Liver (tissue), 9 donors: Measurements from ENCODE around the gene DGKQ. TPM values are rescaled to one million over a fixed set of nuclear protein-coding genes. Genes with fewer than 3 reads are reported as not detected.
"Not testable (repeated sequence)": the region's sequence is repeated elsewhere in the genome, so short reads cannot be mapped to it uniquely, and the experiment has no call there.

Experiments
- DNase-seq: peaks from one replicate; pipeline ENCODE4 v3.0.0-alpha.2; 2017; ENCODE audit warnings: low spot score
- H3K27ac ChIP-seq, 2 donors: one replicate each; pipeline ENCODE4 v1.7.0; 2013; ENCODE audit warnings: inconsistent platforms in 2 of 2, low read length in 2 of 2, control low read depth in 1 of 2, low read depth in 1 of 2, mild to moderate bottlenecking in 1 of 2
- H3K27me3 ChIP-seq, 4 donors: one replicate each; pipeline versions ENCODE4 v1.6.1 to v1.7.0; 2013; ENCODE audit warnings: low read length in 3 of 4, inconsistent platforms in 1 of 4, mild to moderate bottlenecking in 1 of 4, moderate library complexity in 1 of 4; ENCODE audit not compliant: control insufficient read depth in 4 of 4, insufficient read depth in 4 of 4
- H3K36me3 ChIP-seq, 4 donors: one replicate each; pipeline versions ENCODE4 v1.6.1 to v1.7.0; 2013; ENCODE audit warnings: low read length in 3 of 4, mild to moderate bottlenecking in 3 of 4, low read depth in 1 of 4, moderate library complexity in 1 of 4; ENCODE audit not compliant: control insufficient read depth in 4 of 4, insufficient read depth in 3 of 4
- H3K4me1 ChIP-seq, 4 donors: one replicate each; pipeline versions ENCODE4 v1.6.1 to v1.7.0; 2013; ENCODE audit warnings: low read length in 3 of 4, mild to moderate bottlenecking in 3 of 4, moderate library complexity in 1 of 4; ENCODE audit not compliant: control insufficient read depth in 4 of 4, insufficient read depth in 4 of 4
- H3K4me3 ChIP-seq, 3 donors: one replicate each; pipeline versions ENCODE4 v1.6.1 to v1.7.0; 2013; ENCODE audit warnings: low read length in 3 of 3, control low read depth in 1 of 3, low read depth in 1 of 3, mild to moderate bottlenecking in 1 of 3
- H3K9ac ChIP-seq, 2 donors: one replicate each; pipeline ENCODE4 v1.7.0; 2013; ENCODE audit warnings: low read length in 2 of 2, mild to moderate bottlenecking in 2 of 2, moderate library complexity in 2 of 2, control low read depth in 1 of 2, low read depth in 1 of 2
- H3K9me3 ChIP-seq, 4 donors: one replicate each; pipeline versions ENCODE4 v1.6.1 to v1.7.0; 2013; ENCODE audit warnings: low read length in 3 of 4; ENCODE audit not compliant: control insufficient read depth in 4 of 4
- ATF3 ChIP-seq: IDR thresholded peaks from 2 replicates; pipeline ENCODE4 v1.6.1; 2016; ENCODE audit warnings: antibody characterized with exemption
- CTCF ChIP-seq: fragments of 150-350 bp; IDR thresholded peaks from 2 replicates; pipeline ENCODE4 v1.5.1; 2017; ENCODE audit warnings: improper control_type of control experiment, low read depth, low read length; ENCODE audit not compliant: missing input control
- EGR1 ChIP-seq, 2 donors: IDR thresholded peaks; 2 replicates each; pipeline ENCODE4 v1.6.1; 2016 to 2018; ENCODE audit warnings: antibody characterized with exemption in 2 of 2, low read depth in 2 of 2
- FOXA1 ChIP-seq: IDR thresholded peaks from 2 replicates; pipeline ENCODE4 v1.6.1; 2016; ENCODE audit warnings: antibody characterized with exemption
- FOXA2 ChIP-seq: IDR thresholded peaks from 2 replicates; pipeline ENCODE4 v1.6.1; 2016; ENCODE audit warnings: antibody characterized with exemption
- GABPA ChIP-seq, 2 donors: IDR thresholded peaks in 1 of 2; conservative IDR thresholded peaks in 1 of 2; 2 replicates each; pipeline ENCODE4 v1.6.1; 2016; ENCODE audit warnings: antibody characterized with exemption in 2 of 2, mild to moderate bottlenecking in 1 of 2, moderate library complexity in 1 of 2
- HNF4A ChIP-seq, 2 donors: conservative IDR thresholded peaks; 2 replicates each; pipeline ENCODE4 v1.6.1; 2016; ENCODE audit warnings: antibody characterized with exemption in 2 of 2, mild to moderate bottlenecking in 2 of 2
- HNF4G ChIP-seq: IDR thresholded peaks from 2 replicates; pipeline ENCODE4 v1.6.1; 2016; ENCODE audit warnings: antibody characterized with exemption
- JUND ChIP-seq, 2 donors: IDR thresholded peaks; 2 replicates each; pipeline ENCODE4 v1.6.1; 2016; ENCODE audit warnings: antibody characterized with exemption in 2 of 2
- MAX ChIP-seq: IDR thresholded peaks from 2 replicates; pipeline ENCODE4 v1.6.1; 2016; ENCODE audit warnings: antibody characterized with exemption
- NR2F2 ChIP-seq: IDR thresholded peaks from 2 replicates; pipeline ENCODE4 v1.6.1; 2016; ENCODE audit warnings: antibody characterized with exemption
- REST ChIP-seq: IDR thresholded peaks from 2 replicates; pipeline ENCODE4 v1.6.1; 2016; ENCODE audit warnings: antibody characterized with exemption, mild to moderate bottlenecking
- RXRA ChIP-seq, 2 donors: IDR thresholded peaks; 2 replicates each; pipeline ENCODE4 v1.6.1; 2017 to 2018; ENCODE audit warnings: antibody characterized with exemption in 2 of 2, mild to moderate bottlenecking in 1 of 2
- SP1 ChIP-seq: IDR thresholded peaks from 2 replicates; pipeline ENCODE4 v1.6.1; 2018; ENCODE audit warnings: antibody characterized with exemption, mild to moderate bottlenecking
- TAF1 ChIP-seq: conservative IDR thresholded peaks from 2 replicates; pipeline ENCODE4 v1.6.1; 2016; ENCODE audit warnings: antibody characterized with exemption, mild to moderate bottlenecking
- ZBTB33 ChIP-seq: IDR thresholded peaks from 2 replicates; pipeline ENCODE4 v1.6.1; 2016; ENCODE audit warnings: antibody characterized with exemption
- WGBS: extraction: QIAGEN DNeasy Blood & Tissue Kit; methylation state at CpG from one replicate; pipeline ENCODE4 v1.1.7; 2013; 5-methylcytosine and 5-hydroxymethylcytosine counted together
- polyA plus RNA-seq, 2 donors: library from polyadenylated mRNA; stranded (reverse) in 1 of 2; unstranded in 1 of 2; fragments of 200-250 nt in 1 of 2; fragments of >200 nt in 1 of 2; fragmentation: Nextera tagmentation in 1 of 2; extraction: Ambion mirVana in 1 of 2; gene quantifications; one replicate each; pipeline versions ENCODE4 v1.2.1 to v1.2.3, GENCODE V29; 2013 to 2015
- total RNA-seq, 2 donors: library from RNA; depleted of rRNA; stranded (reverse); fragments of >200 nt; gene quantifications; one replicate each; pipeline ENCODE4 v1.2.3, GENCODE V29; 2014
- donor health status: healthy.
- donor health status: healthy.
- donor health status: healthy.
- donor health status: healthy.
- donor health status: healthy.

The DGKQ gene
- total and polyA plus RNA-seq, 4 donors = 1.5 to 8.8 (median 3.6) TPM

GRCh38 chr4:999882-1000425, 26.6 kb upstream of the DGKQ start:
- Histone ChIP-seq H3K4me1 (peaks cover 3 to 26% (median 15%) of the 10 kb centered on the region in 4 donors), H3K9ac (no peak overlapping the region), H3K27me3 (no peaks in the 10 kb centered on the region), H3K4me3 (no peak overlapping the region), H3K36me3 (no peaks in the 10 kb centered on the region), H3K9me3 (no peaks in the 10 kb centered on the region), H3K27ac (no peak overlapping the region)
- TF ChIP-seq RXRA (IDR thresholded peaks at IDR 0.05) (no peak), FOXA1 (no peak), FOXA2 (no peak), SP1 (no peak), ATF3 (no peak), MAX (no peak), HNF4G (no peak), EGR1 (IDR thresholded peaks at IDR 0.05; ENCODE audit: low read depth in 2 of 2) (no peak), NR2F2 (no peak), GABPA (IDR thresholded peaks at IDR 0.05 in 1 of 2, conservative IDR thresholded peaks at IDR 0.05 in 1 of 2) (no peak), REST (no peak), HNF4A (conservative IDR thresholded peaks at IDR 0.05) (no peak), CTCF (no peak), ZBTB33 (no peak), JUND (IDR thresholded peaks at IDR 0.05) (no peak), TAF1 (no peak)
- 81% methylated on average over 18 of the region's 18 CpGs for WGBS
- no peak for DNase-seq

GRCh38 chr4:999240-999863, 26.0 kb upstream of the DGKQ start:
- not testable (repeated sequence) for H3K9ac ChIP-seq, H3K27me3 ChIP-seq, H3K36me3 ChIP-seq, DNase-seq, H3K9me3 ChIP-seq, H3K4me3 ChIP-seq, H3K27ac ChIP-seq
- 78% methylated on average over 17 of the region's 21 CpGs for WGBS
- H3K4me1 ChIP-seq = peaks cover 3 to 26% (median 16%) of the 10 kb centered on the region in 4 donors
